Measurements from ENCODE around the gene PASD1.

DNA sequence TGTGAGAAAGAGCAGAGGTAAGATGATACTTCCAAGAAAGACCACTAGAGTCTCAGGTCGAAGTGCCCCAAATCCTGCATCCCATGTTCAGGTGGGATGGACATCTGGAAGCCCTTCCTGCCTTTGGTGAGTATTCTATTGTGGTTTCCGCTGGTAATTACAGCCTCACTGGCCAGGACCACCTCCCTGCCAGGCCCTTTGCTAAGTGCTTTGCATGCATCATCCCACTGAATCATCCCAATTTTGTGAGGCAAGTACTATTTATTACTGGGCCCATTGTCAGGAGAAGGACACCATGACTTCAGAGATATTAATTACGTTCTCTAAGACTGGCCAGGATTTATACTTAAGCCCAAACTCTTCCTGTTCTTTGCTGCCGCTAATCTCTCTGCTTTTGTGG, 10.7 kb upstream of the PASD1 start:
- TF ChIP-seq POLR2AphosphoS5 (IDR thresholded peaks at IDR 0.05; ENCODE audit: low read depth, low read length): no peak
- no peak for TF ChIP-seq POLR2A (IDR thresholded peaks at IDR 0.05; ENCODE audit: low read depth, low read length)
- TF ChIP-seq TAF1 (IDR thresholded peaks at IDR 0.05; ENCODE audit: borderline replicate concordance, low read depth, low read length): no peak
